ENCODE measurements around the gene RUNX1. TPM values are rescaled to one million over a fixed set of nuclear protein-coding genes. Genes with fewer than 3 reads are reported as not detected.

The RUNX1 gene
- total and polyA plus RNA-seq, 10 of the 15 experiments (the other 5 are each of a cell fraction or from before 2014, with no cell fraction given) = 0.90 to 15.2 (median 4.1) TPM

- TF ChIP-seq ZBTB4 (CRISPR knock-in tag; IDR thresholded peaks at IDR 0.05) = no peak
- no peak for TF ChIP-seq POU2F2 (IDR thresholded peaks at IDR 0.05; ENCODE audit: borderline replicate concordance, low read depth, low read length)
- TF ChIP-seq CHD1 (IDR thresholded peaks at IDR 0.05; ENCODE audit: low read depth, low read length) = no peak
- TF ChIP-seq SMAD5 (IDR thresholded peaks at IDR 0.05; ENCODE audit: low read depth) = no peak
Observed at GRCh38 chr21:34825101-34825500, 224.0 kb downstream of the RUNX1 start (continued).

DNA sequence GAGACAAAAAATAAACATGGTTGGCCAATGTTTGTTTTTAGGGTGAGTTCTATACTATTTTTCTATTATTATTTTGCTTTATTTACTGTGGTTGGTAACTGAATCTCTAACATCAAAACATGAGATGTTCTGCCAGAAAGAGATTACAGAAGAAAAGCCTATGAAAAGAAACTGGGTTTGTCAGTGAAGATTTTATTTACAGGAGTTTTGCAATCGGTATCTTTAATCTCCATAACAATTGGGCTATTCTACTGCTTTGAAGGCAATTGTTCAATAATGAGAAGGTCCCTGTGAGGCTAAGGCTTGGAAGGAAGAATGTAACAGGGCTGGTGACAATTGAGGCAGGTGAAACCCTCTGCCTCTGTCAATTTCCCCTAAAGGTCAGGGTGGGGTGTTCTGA, 224.8 kb downstream of the RUNX1 start:
- H3K79me2 ChIP-seq (ENCODE audit: control insufficient read depth, insufficient read depth, low read length) = no peaks in the 10 kb centered on the region

More for the DNA sequence above, 224.8 kb downstream of the RUNX1 start:
- Histone ChIP-seq H3K4me2 (ENCODE audit: control insufficient read depth, insufficient read depth) (no peak overlapping the region), H3K9ac (ENCODE audit: control insufficient read depth, insufficient read depth, low read length) (no peak overlapping the region), H3K27me3 (replicated peaks in 1 of 2; ENCODE audit: control insufficient read depth in 2 of 2, insufficient read depth in 2 of 2, low read length in 1 of 2) (no peaks in the 10 kb centered on the region), H3K4me3 (no peak overlapping the region), H3K27ac (ENCODE audit: control insufficient read depth, insufficient read depth) (no peak overlapping the region), H3K36me3 (ENCODE audit: control insufficient read depth in 2 of 2, insufficient read depth in 2 of 2, low read length in 1 of 2) (no peaks in the 10 kb centered on the region; a peak in 1 of 4 replicates), H3K9me3 (replicated peaks; ENCODE audit: control insufficient read depth, insufficient read depth, low read length) (no peaks in the 10 kb centered on the region; the same call in 2 of the 3 replicates), H2AFZ (ENCODE audit: control insufficient read depth, low read depth, low read length) (no peak overlapping the region), H3K4me1 (ENCODE audit: control insufficient read depth, insufficient read depth, low read length) (no peaks in the 10 kb centered on the region), H4K20me1 (ENCODE audit: control insufficient read depth, insufficient read depth) (no peaks in the 10 kb centered on the region)
- RAD21 ChIA-PET (ENCODE audit: unreplicated experiment) = interaction anchor here (1.0 kb wide), 1 partner anchor 22 kb away, joined by 3 read pairs; no protein-coding TSS in a partner anchor
- CTCF ChIA-PET = no interaction called here
- DNase-seq (ENCODE audit: low read depth, low spot score) (no peak), FAIRE-seq (no peak), ATAC-seq (no peak)
- SMC1A ChIA-PET (ENCODE audit: uncharacterized antibody, unreplicated experiment) = no interaction called here
- intact Hi-C loops (cut with micrococcal nuclease; ENCODE audit: unreplicated experiment) (no loop called here), in situ Hi-C loops (cut with MboI) (no loop called here)
- POLR2A ChIA-PET = no interaction called here
- TF ChIP-seq ZNF622 (IDR thresholded peaks at IDR 0.05) (no peak), SMAD1 (IDR thresholded peaks at IDR 0.05; ENCODE audit: low read depth, partially characterized antibody) (no peak), ZBTB11 (CRISPR knock-in tag; IDR thresholded peaks at IDR 0.05) (no peak), MYB (IDR thresholded peaks at IDR 0.05; ENCODE audit: borderline replicate concordance, low read depth, low read length) (no peak)
- no TSS peak for BruUV-seq (replicated peaks)
- 53% methylated on average over 1 of the region's 1 CpG for WGBS (ENCODE audit: insufficient coverage, insufficient replicate concordance, low lambda C conversion rate, missing lambda C conversion rate)

Data from GM12878 (cell line).